ENCODE data around the gene GPC6. TPM values are rescaled to one million over a fixed set of nuclear protein-coding genes. Genes with fewer than 3 reads are reported as not detected.

The GPC6 gene
- total RNA-seq, 5 donors from 2014 or later (not counting 1 experiment from before 2014, with no cell fraction given): 0.03 to 0.18 (median 0.06) TPM; not detected in 2

GRCh38 chr13:94195715-94196114 is 969.1 kb downstream of the GPC6 start:
- H3K27me3 ChIP-seq (replicated peaks in 1 of 2; ENCODE audit: control insufficient read depth in 2 of 2, extremely low read depth in 1 of 2, insufficient read depth in 2 of 2, low read length in 1 of 2): no peaks in the 10 kb centered on the region
- CTCF ChIA-PET: no interaction called here
- H3K27ac Mint-ChIP-seq: no peak overlapping the region
- no peak overlapping the region for H3K27ac ChIP-seq (ENCODE audit: low read length)
- DNase-seq: no peak
- H3K27me3 Mint-ChIP-seq: no peaks in the 10 kb centered on the region
- no peak for ATAC-seq (replicated peaks in 1 of 4)
- no peaks in the 10 kb centered on the region for H3K9me3 ChIP-seq
- POLR2A ChIA-PET: no interaction called here
- WGBS (ENCODE audit: insufficient coverage): no CpG with 5 or more reads among the region's 2 CpGs
- H3K36me3 ChIP-seq (ENCODE audit: control insufficient read depth in 2 of 2, extremely low read depth in 1 of 2, insufficient read depth in 1 of 2, low read length in 1 of 2): no peaks in the 10 kb centered on the region
- H3K4me3 ChIP-seq (ENCODE audit: control insufficient read depth in 1 of 2, extremely low read depth in 1 of 2, low read length in 1 of 2): no peak overlapping the region
- no peaks in the 10 kb centered on the region for H3K36me3 Mint-ChIP-seq
- no peaks in the 10 kb centered on the region for H3K4me1 ChIP-seq (ENCODE audit: control insufficient read depth in 1 of 2, extremely low read depth in 1 of 2, insufficient read depth in 2 of 2, low read length in 2 of 2)
- H3K9me3 Mint-ChIP-seq: no peaks in the 10 kb centered on the region
- peaks cover 0 to 2% (median 0%) of the 10 kb centered on the region in 3 donors for H3K4me1 Mint-ChIP-seq
- H3K4me3 Mint-ChIP-seq: no peak overlapping the region

GRCh38 chr13:94196413-94196812 is 969.8 kb downstream of the GPC6 start:
- no peak for DNase-seq
- Mint-ChIP-seq H3K27ac (no peak overlapping the region), H3K4me3 (no peak overlapping the region), H3K9me3 (no peaks in the 10 kb centered on the region), H3K36me3 (no peaks in the 10 kb centered on the region), H3K27me3 (no peaks in the 10 kb centered on the region), H3K4me1 (peaks cover 0 to 2% (median 0%) of the 10 kb centered on the region in 3 donors)
- no peak for ATAC-seq (replicated peaks in 1 of 4)
- Histone ChIP-seq H3K4me3 (ENCODE audit: control insufficient read depth in 1 of 2, extremely low read depth in 1 of 2, low read length in 1 of 2) (no peak overlapping the region), H3K9me3 (no peaks in the 10 kb centered on the region), H3K27me3 (replicated peaks in 1 of 2; ENCODE audit: control insufficient read depth in 2 of 2, extremely low read depth in 1 of 2, insufficient read depth in 2 of 2, low read length in 1 of 2) (no peaks in the 10 kb centered on the region), H3K4me1 (ENCODE audit: control insufficient read depth in 1 of 2, extremely low read depth in 1 of 2, insufficient read depth in 2 of 2, low read length in 2 of 2) (no peaks in the 10 kb centered on the region), H3K36me3 (ENCODE audit: control insufficient read depth in 2 of 2, extremely low read depth in 1 of 2, insufficient read depth in 1 of 2, low read length in 1 of 2) (no peaks in the 10 kb centered on the region), H3K27ac (ENCODE audit: low read length) (no peak overlapping the region)
- ChIA-PET CTCF (no interaction called here), POLR2A (no interaction called here)
- 69% methylated on average over 3 of the region's 5 CpGs for WGBS (ENCODE audit: insufficient coverage)

GRCh38 chr13:94198681-94199080 is 972.1 kb downstream of the GPC6 start:
- 32% methylated on average over 3 of the region's 4 CpGs for WGBS (ENCODE audit: insufficient coverage)
- ATAC-seq (replicated peaks in 1 of 4) (no peak), DNase-seq (no peak)
- Histone ChIP-seq H3K27ac (ENCODE audit: low read length) (no peak overlapping the region), H3K9me3 (no peaks in the 10 kb centered on the region), H3K27me3 (replicated peaks in 1 of 2; ENCODE audit: control insufficient read depth in 2 of 2, extremely low read depth in 1 of 2, insufficient read depth in 2 of 2, low read length in 1 of 2) (no peaks in the 10 kb centered on the region), H3K36me3 (ENCODE audit: control insufficient read depth in 2 of 2, extremely low read depth in 1 of 2, insufficient read depth in 1 of 2, low read length in 1 of 2) (no peaks in the 10 kb centered on the region), H3K4me3 (ENCODE audit: control insufficient read depth in 1 of 2, extremely low read depth in 1 of 2, low read length in 1 of 2) (no peak overlapping the region), H3K4me1 (ENCODE audit: control insufficient read depth in 1 of 2, extremely low read depth in 1 of 2, insufficient read depth in 2 of 2, low read length in 2 of 2) (no peaks in the 10 kb centered on the region)
- H3K4me1 Mint-ChIP-seq: no peaks in the 10 kb centered on the region
- H3K36me3 Mint-ChIP-seq: no peaks in the 10 kb centered on the region
- ChIA-PET POLR2A (no interaction called here), CTCF (no interaction called here)
- H3K9me3 Mint-ChIP-seq: no peaks in the 10 kb centered on the region
- H3K27me3 Mint-ChIP-seq: no peaks in the 10 kb centered on the region
- no peak overlapping the region for H3K4me3 Mint-ChIP-seq
- no peak overlapping the region for H3K27ac Mint-ChIP-seq

- no peaks in the 10 kb centered on the region for H3K4me1 ChIP-seq (ENCODE audit: control insufficient read depth in 1 of 2, extremely low read depth in 1 of 2, insufficient read depth in 2 of 2, low read length in 2 of 2)
- no peak overlapping the region for H3K27ac Mint-ChIP-seq
- no peak overlapping the region for H3K27ac ChIP-seq (ENCODE audit: low read length)
- H3K4me3 ChIP-seq (ENCODE audit: control insufficient read depth in 1 of 2, extremely low read depth in 1 of 2, low read length in 1 of 2): no peak overlapping the region
- no peak for DNase-seq
- H3K27me3 ChIP-seq (replicated peaks in 1 of 2; ENCODE audit: control insufficient read depth in 2 of 2, extremely low read depth in 1 of 2, insufficient read depth in 2 of 2, low read length in 1 of 2): no peaks in the 10 kb centered on the region
- CTCF ChIA-PET: no interaction called here
- no CpG with 5 or more reads among the region's 3 CpGs for whole genome bisulfite sequencing (ENCODE audit: insufficient coverage)
- H3K9me3 Mint-ChIP-seq: no peaks in the 10 kb centered on the region
- no peaks in the 10 kb centered on the region for H3K27me3 Mint-ChIP-seq
- no peaks in the 10 kb centered on the region for H3K9me3 ChIP-seq
- ATAC-seq (replicated peaks in 1 of 4): no peak
- no peaks in the 10 kb centered on the region for H3K36me3 Mint-ChIP-seq
- POLR2A ChIA-PET: no interaction called here
- H3K4me1 Mint-ChIP-seq: no peaks in the 10 kb centered on the region
- no peak overlapping the region for H3K4me3 Mint-ChIP-seq
- H3K36me3 ChIP-seq (ENCODE audit: control insufficient read depth in 2 of 2, extremely low read depth in 1 of 2, insufficient read depth in 1 of 2, low read length in 1 of 2): no peaks in the 10 kb centered on the region
Observed at GRCh38 chr13:94199135-94199534, 972.5 kb downstream of the GPC6 start.

- H3K4me3 ChIP-seq (ENCODE audit: control insufficient read depth in 1 of 2, extremely low read depth in 1 of 2, low read length in 1 of 2): no peak overlapping the region
- ChIA-PET CTCF (no interaction called here), POLR2A (interaction anchor here in 1 of 2 donors (0.5 kb wide), 1 partner anchor 102 kb away, joined by 4 read pairs; no protein-coding TSS in a partner anchor)
- no peaks in the 10 kb centered on the region for H3K4me1 ChIP-seq (ENCODE audit: control insufficient read depth in 1 of 2, extremely low read depth in 1 of 2, insufficient read depth in 2 of 2, low read length in 2 of 2)
- Mint-ChIP-seq H3K4me1 (no peaks in the 10 kb centered on the region), H3K27me3 (no peaks in the 10 kb centered on the region), H3K9me3 (no peaks in the 10 kb centered on the region), H3K36me3 (no peaks in the 10 kb centered on the region), H3K27ac (no peak overlapping the region), H3K4me3 (no peak overlapping the region)
- no peaks in the 10 kb centered on the region for H3K27me3 ChIP-seq (replicated peaks in 1 of 2; ENCODE audit: control insufficient read depth in 2 of 2, extremely low read depth in 1 of 2, insufficient read depth in 2 of 2, low read length in 1 of 2)
- H3K9me3 ChIP-seq: no peaks in the 10 kb centered on the region
- DNase-seq (peak in 1 of 35 experiments; percentile 1), ATAC-seq (replicated peaks in 1 of 4) (no peak)
- 29% methylated on average over 1 of the region's 6 CpGs for WGBS (ENCODE audit: insufficient coverage)
- H3K27ac ChIP-seq (ENCODE audit: low read length): no peak overlapping the region
- H3K36me3 ChIP-seq (ENCODE audit: control insufficient read depth in 2 of 2, extremely low read depth in 1 of 2, insufficient read depth in 1 of 2, low read length in 1 of 2): no peaks in the 10 kb centered on the region
Observed at GRCh38 chr13:94201022-94201421, 974.4 kb downstream of the GPC6 start.

GRCh38 chr13:94204163-94204562 is 977.6 kb downstream of the GPC6 start:
- no peaks in the 10 kb centered on the region for H3K36me3 Mint-ChIP-seq
- H3K36me3 ChIP-seq (ENCODE audit: control insufficient read depth in 2 of 2, extremely low read depth in 1 of 2, insufficient read depth in 1 of 2, low read length in 1 of 2): no peaks in the 10 kb centered on the region
- no peaks in the 10 kb centered on the region for H3K27me3 Mint-ChIP-seq
- no peak overlapping the region for H3K4me3 ChIP-seq (ENCODE audit: control insufficient read depth in 1 of 2, extremely low read depth in 1 of 2, low read length in 1 of 2)
- no peaks in the 10 kb centered on the region for H3K4me1 Mint-ChIP-seq
- no peak overlapping the region for H3K27ac Mint-ChIP-seq
- WGBS (ENCODE audit: insufficient coverage): no CpG with 5 or more reads among the region's 2 CpGs
- POLR2A ChIA-PET: no interaction called here
- DNase-seq (no peak), ATAC-seq (replicated peaks in 1 of 4) (no peak)
- no peak overlapping the region for H3K4me3 Mint-ChIP-seq
- H3K9me3 Mint-ChIP-seq: no peaks in the 10 kb centered on the region
- no peak overlapping the region for H3K27ac ChIP-seq (ENCODE audit: low read length)
- no peaks in the 10 kb centered on the region for H3K9me3 ChIP-seq
- CTCF ChIA-PET: no interaction called here
- H3K27me3 ChIP-seq (replicated peaks in 1 of 2; ENCODE audit: control insufficient read depth in 2 of 2, extremely low read depth in 1 of 2, insufficient read depth in 2 of 2, low read length in 1 of 2): no peaks in the 10 kb centered on the region
- H3K4me1 ChIP-seq (ENCODE audit: control insufficient read depth in 1 of 2, extremely low read depth in 1 of 2, insufficient read depth in 2 of 2, low read length in 2 of 2): no peaks in the 10 kb centered on the region

- H3K27ac ChIP-seq (ENCODE audit: low read length): no peak overlapping the region
- DNase-seq: no peak
- CTCF ChIA-PET: interaction anchor here in 1 of 2 donors (0.5 kb wide), 1 partner anchor 167 kb away, joined by 3 read pairs; no protein-coding TSS in a partner anchor
- no peaks in the 10 kb centered on the region for H3K9me3 Mint-ChIP-seq
- H3K36me3 Mint-ChIP-seq: no peaks in the 10 kb centered on the region
- H3K27me3 ChIP-seq (replicated peaks in 1 of 2; ENCODE audit: control insufficient read depth in 2 of 2, extremely low read depth in 1 of 2, insufficient read depth in 2 of 2, low read length in 1 of 2): no peaks in the 10 kb centered on the region
- POLR2A ChIA-PET: no interaction called here
- H3K27ac Mint-ChIP-seq: no peak overlapping the region
- no peak for ATAC-seq (replicated peaks in 1 of 4)
- H3K4me1 ChIP-seq (ENCODE audit: control insufficient read depth in 1 of 2, extremely low read depth in 1 of 2, insufficient read depth in 2 of 2, low read length in 2 of 2): no peaks in the 10 kb centered on the region
- no peaks in the 10 kb centered on the region for H3K36me3 ChIP-seq (ENCODE audit: control insufficient read depth in 2 of 2, extremely low read depth in 1 of 2, insufficient read depth in 1 of 2, low read length in 1 of 2)
- H3K9me3 ChIP-seq: no peaks in the 10 kb centered on the region
- H3K4me3 Mint-ChIP-seq: no peak overlapping the region
- whole genome bisulfite sequencing (ENCODE audit: insufficient coverage): no CpG with 5 or more reads among the region's 2 CpGs
- no peaks in the 10 kb centered on the region for H3K27me3 Mint-ChIP-seq
- H3K4me3 ChIP-seq (ENCODE audit: control insufficient read depth in 1 of 2, extremely low read depth in 1 of 2, low read length in 1 of 2): no peak overlapping the region
- H3K4me1 Mint-ChIP-seq: no peaks in the 10 kb centered on the region
Observed at GRCh38 chr13:94204946-94205345, 978.3 kb downstream of the GPC6 start.

Data from T-cell (primary cell).